HEK293T (cell line): ENCODE measurements around the gene CCDC148.

Experiments
- CTCF ChIA-PET: fragments of 350-600 bp; formaldehyde crosslinking; extraction: SDS; loops from one replicate; lab custom pipeline; 2021; ENCODE audit warnings: antibody characterized with exemption, inconsistent platforms; lab: Yijun Ruan, JAX
- POLR2A ChIA-PET: fragments of 350-600 bp; formaldehyde crosslinking; extraction: SDS; loops from one replicate; lab custom pipeline; 2020; ENCODE audit warnings: antibody characterized with exemption, inconsistent platforms; lab: Yijun Ruan, JAX
- DNase-seq: peaks from one replicate; pipeline ENCODE4 v3.0.0; 2012; ENCODE audit warnings: mixed read lengths; ENCODE audit errors: extremely low spot score
- ARNT ChIP-seq: fragments of 450-650 bp; IDR thresholded peaks from 2 replicates; pipeline ENCODE4 v1.6.1; 2017; ENCODE audit warnings: mild to moderate bottlenecking
- BHLHE40 ChIP-seq: fragments of 450-650 bp; IDR thresholded peaks from 2 replicates; pipeline ENCODE4 v1.6.1; 2016; ENCODE audit warnings: mild to moderate bottlenecking, moderate library complexity, borderline replicate concordance
- CTBP1 ChIP-seq: fragments of 450-650 bp; IDR thresholded peaks from 2 replicates; pipeline ENCODE4 v1.6.1; 2016; ENCODE audit warnings: borderline replicate concordance
- ELF4 ChIP-seq: fragments of 450-650 bp; IDR thresholded peaks from 2 replicates; pipeline ENCODE4 v1.6.1; 2017; ENCODE audit warnings: antibody characterized with exemption
- FOXA1 ChIP-seq: fragments of 450-650 bp; IDR thresholded peaks from 2 replicates; pipeline ENCODE4 v1.6.1; 2016; ENCODE audit warnings: mild to moderate bottlenecking
- FOXK2 ChIP-seq: fragments of 450-650 bp; IDR thresholded peaks from 2 replicates; pipeline ENCODE4 v1.6.1; 2016; ENCODE audit warnings: mild to moderate bottlenecking
- FOXM1 ChIP-seq: fragments of 450-650 bp; IDR thresholded peaks from 2 replicates; pipeline ENCODE4 v1.6.1; 2017; ENCODE audit warnings: mild to moderate bottlenecking, borderline replicate concordance
- HDGF ChIP-seq: fragments of 450-650 bp; IDR thresholded peaks from 2 replicates; pipeline ENCODE4 v1.6.1; 2017; ENCODE audit warnings: antibody characterized with exemption, borderline replicate concordance
- L3MBTL2 ChIP-seq: fragments of 450-650 bp; conservative IDR thresholded peaks from 2 replicates; pipeline ENCODE4 v1.6.1; 2016; ENCODE audit warnings: mild to moderate bottlenecking
- LEF1 ChIP-seq: fragments of 450-650 bp; IDR thresholded peaks from 2 replicates; pipeline ENCODE4 v1.6.1; 2017; ENCODE audit warnings: mild to moderate bottlenecking, borderline replicate concordance
- NFRKB ChIP-seq: fragments of 450-650 bp; IDR thresholded peaks from 2 replicates; pipeline ENCODE4 v1.6.1; 2016; ENCODE audit warnings: mild to moderate bottlenecking, moderate library complexity
- PKNOX1 ChIP-seq: fragments of 450-650 bp; IDR thresholded peaks from 2 replicates; pipeline ENCODE4 v1.6.1; 2016
- SP1 ChIP-seq: fragments of 450-650 bp; IDR thresholded peaks from 2 replicates; pipeline ENCODE4 v1.6.1; 2017
- SUZ12 ChIP-seq: fragments of 450-650 bp; IDR thresholded peaks from 2 replicates; pipeline ENCODE4 v1.6.1; 2016; ENCODE audit warnings: mild to moderate bottlenecking
- TARDBP ChIP-seq: fragments of 450-650 bp; IDR thresholded peaks from 2 replicates; pipeline ENCODE4 v1.6.1; 2016
- ZNF384 ChIP-seq: fragments of 450-650 bp; IDR thresholded peaks from 2 replicates; pipeline ENCODE4 v1.6.1; 2016

The CCDC148 gene

GRCh38 chr2:158134655-158135054 lies 321.9 kb downstream of the CCDC148 start:
- ChIA-PET POLR2A (no interaction called here), CTCF (no interaction called here)
- TF ChIP-seq NFRKB (no peak), ELF4 (no peak), FOXK2 (no peak), L3MBTL2 (no peak), PKNOX1 (no peak), FOXM1 (no peak), BHLHE40 (no peak)
- DNase-seq, result no peak

- no peak for TF ChIP-seq NFRKB
- TF ChIP-seq TARDBP, result no peak
- no peak for TF ChIP-seq HDGF
- no peak for TF ChIP-seq FOXA1
- no peak for TF ChIP-seq ARNT
- TF ChIP-seq SUZ12, result no peak
- TF ChIP-seq FOXK2, result no peak
- no peak for TF ChIP-seq ELF4
- TF ChIP-seq L3MBTL2, result no peak
- no peak for TF ChIP-seq SP1
- no peak for TF ChIP-seq FOXM1
- DNase-seq, result no peak
- ChIA-PET POLR2A (no interaction called here), CTCF (no interaction called here)
Observed at GRCh38 chr2:158134055-158134454, 322.5 kb downstream of the CCDC148 start.

- POLR2A ChIA-PET, result no interaction called here
- CTCF ChIA-PET, result no interaction called here
- DNase-seq, result no peak
- TF ChIP-seq ARNT, result no peak
- TF ChIP-seq SP1, result no peak
- no peak for TF ChIP-seq NFRKB
- TF ChIP-seq CTBP1, result no peak
- TF ChIP-seq SUZ12, result no peak
- no peak for TF ChIP-seq TARDBP
- no peak for TF ChIP-seq FOXA1
- no peak for TF ChIP-seq HDGF
- no peak for TF ChIP-seq LEF1
- no peak for TF ChIP-seq PKNOX1
- no peak for TF ChIP-seq L3MBTL2
- TF ChIP-seq FOXM1, result no peak
- TF ChIP-seq BHLHE40, result no peak
- no peak for TF ChIP-seq FOXK2
- no peak for TF ChIP-seq ZNF384
- TF ChIP-seq ELF4, result no peak
Observed at GRCh38 chr2:158131919-158132566, 324.5 kb downstream of the CCDC148 start.

- no peak for TF ChIP-seq SUZ12
- CTCF ChIA-PET, result no interaction called here
- DNase-seq, result no peak
- POLR2A ChIA-PET, result no interaction called here
Observed at GRCh38 chr2:158131483-158131912, 325.1 kb downstream of the CCDC148 start.

- TF ChIP-seq ELF4 (no peak), L3MBTL2 (no peak), TARDBP (no peak), SP1 (no peak), ZNF384 (no peak), FOXK2 (no peak), CTBP1 (no peak), BHLHE40 (no peak), FOXA1 (no peak), HDGF (no peak), PKNOX1 (no peak)
- ChIA-PET POLR2A (no interaction called here), CTCF (no interaction called here)
- no peak for DNase-seq
Observed at GRCh38 chr2:158130832-158131473, 325.6 kb downstream of the CCDC148 start.

GRCh38 chr2:158129037-158129436 lies 327.5 kb downstream of the CCDC148 start:
- ChIA-PET CTCF (interaction anchor here (0.7 kb wide), 1 partner anchor 105 kb away, joined by 3 read pairs; no protein-coding TSS in a partner anchor), POLR2A (no interaction called here)
- DNase-seq, result no peak
- no peak for TF ChIP-seq FOXK2
- TF ChIP-seq ZNF384, result no peak
- TF ChIP-seq HDGF, result no peak
- TF ChIP-seq FOXA1, result no peak
- TF ChIP-seq L3MBTL2, result no peak
- TF ChIP-seq CTBP1, result no peak
- TF ChIP-seq ELF4, result no peak
- no peak for TF ChIP-seq ARNT
- TF ChIP-seq BHLHE40, result no peak
- no peak for TF ChIP-seq SUZ12
- TF ChIP-seq FOXM1, result no peak
- TF ChIP-seq LEF1, result no peak
- no peak for TF ChIP-seq SP1
- TF ChIP-seq TARDBP, result no peak
